Progenitor cell of endocrine pancreas (in vitro differentiated cells): ENCODE data around the gene FLOT1. TPM values are rescaled to one million over a fixed set of nuclear protein-coding genes. Genes with fewer than 3 reads are reported as not detected.

Experiments
- DNase-seq: peaks from one replicate; pipeline ENCODE4 v3.0.0; 2021; ENCODE audit warnings: low spot score; ENCODE audit not compliant: unreplicated experiment
- H3K27ac Mint-ChIP-seq: 2 replicates; pipeline ENCODE4 v1.8.0; 2021; ENCODE audit warnings: mild to moderate bottlenecking, moderate library complexity, mixed read lengths
- H3K27me3 Mint-ChIP-seq: 2 replicates; pipeline ENCODE4 v1.8.0; 2021; ENCODE audit warnings: mixed read lengths
- H3K36me3 Mint-ChIP-seq: 2 replicates; pipeline ENCODE4 v1.8.0; 2022; ENCODE audit warnings: mixed read lengths; ENCODE audit not compliant: insufficient read depth
- H3K4me1 Mint-ChIP-seq: 2 replicates; pipeline ENCODE4 v1.8.0; 2021; ENCODE audit warnings: low read depth, mixed read lengths
- H3K4me3 Mint-ChIP-seq: 2 replicates; pipeline ENCODE4 v1.8.0; 2021; ENCODE audit warnings: low read depth, mild to moderate bottlenecking, moderate library complexity, mixed read lengths
- H3K9me3 Mint-ChIP-seq: 2 replicates; pipeline ENCODE4 v1.8.0; 2021; ENCODE audit warnings: low read depth, mixed read lengths
- total RNA-seq: library from RNA; stranded (reverse); gene quantifications from 2 replicates; pipeline ENCODE4 v1.2.1, GENCODE V29; 2021
- TF ChIP-seq, protein P1 (sequence below): fragments of 200-600 bp; sonication (generic); IDR thresholded peaks from one replicate; pipeline ENCODE4 v1.5.0; 2021; ENCODE audit warnings: antibody characterized with exemption, mild to moderate bottlenecking; ENCODE audit not compliant: unreplicated experiment

The FLOT1 gene
- total RNA-seq, 1 donor from 2014 or later: 115 TPM

DNA sequence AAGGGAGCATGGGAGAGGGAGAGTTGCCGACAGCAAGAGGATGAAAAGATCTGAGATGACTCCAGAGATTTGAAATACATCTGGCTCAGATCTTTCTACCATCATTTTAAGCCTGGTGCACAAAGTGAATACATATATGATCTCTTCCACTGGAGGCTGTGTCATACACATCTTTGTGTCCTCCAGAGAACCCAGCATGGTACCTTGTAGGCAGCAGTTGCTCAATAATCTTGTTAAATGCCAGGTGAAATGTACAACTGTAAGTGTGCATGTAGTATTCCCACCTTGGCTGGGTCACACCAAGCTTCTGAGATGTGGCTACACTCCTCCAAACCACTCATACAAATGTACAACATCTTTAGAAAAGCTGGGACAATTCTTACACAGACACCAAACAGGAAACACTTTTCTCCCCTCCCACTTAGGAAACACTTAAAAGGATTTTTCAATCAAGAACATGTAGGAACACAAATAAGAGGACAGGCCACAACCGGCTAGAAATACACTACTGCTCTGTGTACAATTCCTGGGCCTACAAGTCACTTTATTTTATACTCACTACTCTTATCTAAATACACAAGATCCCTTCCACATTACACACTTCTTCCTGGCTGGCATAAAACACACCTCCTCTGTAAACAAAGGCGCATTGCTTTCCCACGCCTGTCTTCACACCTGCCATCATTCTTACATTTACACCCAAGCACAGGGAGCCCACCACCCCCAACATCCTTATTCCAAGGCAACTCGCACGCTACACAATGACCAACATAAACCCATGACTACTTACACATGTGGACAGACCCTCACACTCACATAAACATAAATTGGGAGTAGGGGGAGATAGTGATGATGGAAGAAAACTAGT lies 5.6 kb upstream of the FLOT1 start:
- Mint-ChIP-seq H3K27ac (peak overlapping the region; percentile 97), H3K4me1 (peaks cover 37% of the 10 kb centered on the region), H3K36me3 (no peaks in the 10 kb centered on the region), H3K4me3 (no peak overlapping the region), H3K27me3 (no peaks in the 10 kb centered on the region), H3K9me3 (no peaks in the 10 kb centered on the region)
- TF ChIP-seq, protein P1, sequence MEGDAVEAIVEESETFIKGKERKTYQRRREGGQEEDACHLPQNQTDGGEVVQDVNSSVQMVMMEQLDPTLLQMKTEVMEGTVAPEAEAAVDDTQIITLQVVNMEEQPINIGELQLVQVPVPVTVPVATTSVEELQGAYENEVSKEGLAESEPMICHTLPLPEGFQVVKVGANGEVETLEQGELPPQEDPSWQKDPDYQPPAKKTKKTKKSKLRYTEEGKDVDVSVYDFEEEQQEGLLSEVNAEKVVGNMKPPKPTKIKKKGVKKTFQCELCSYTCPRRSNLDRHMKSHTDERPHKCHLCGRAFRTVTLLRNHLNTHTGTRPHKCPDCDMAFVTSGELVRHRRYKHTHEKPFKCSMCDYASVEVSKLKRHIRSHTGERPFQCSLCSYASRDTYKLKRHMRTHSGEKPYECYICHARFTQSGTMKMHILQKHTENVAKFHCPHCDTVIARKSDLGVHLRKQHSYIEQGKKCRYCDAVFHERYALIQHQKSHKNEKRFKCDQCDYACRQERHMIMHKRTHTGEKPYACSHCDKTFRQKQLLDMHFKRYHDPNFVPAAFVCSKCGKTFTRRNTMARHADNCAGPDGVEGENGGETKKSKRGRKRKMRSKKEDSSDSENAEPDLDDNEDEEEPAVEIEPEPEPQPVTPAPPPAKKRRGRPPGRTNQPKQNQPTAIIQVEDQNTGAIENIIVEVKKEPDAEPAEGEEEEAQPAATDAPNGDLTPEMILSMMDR: no peak
- no peak for DNase-seq

- Mint-ChIP-seq H3K4me1 (peaks cover 37% of the 10 kb centered on the region), H3K27ac (no peak overlapping the region), H3K4me3 (no peak overlapping the region), H3K9me3 (no peaks in the 10 kb centered on the region), H3K27me3 (no peaks in the 10 kb centered on the region), H3K36me3 (no peaks in the 10 kb centered on the region)
- DNase-seq: no peak
- TF ChIP-seq, protein P1: no peak
Observed at GRCh38 chr6:30747300-30747687, 4.8 kb upstream of the FLOT1 start.

GRCh38 chr6:30744054-30744805 lies 1.7 kb upstream of the FLOT1 start, which contains the start of gene IER3:
IER3 (minus strand) TSS chr6:30744547; CDS start chr6:30744518, 29 bp downstream.
- TF ChIP-seq, protein P1: peak; percentile 70
- Mint-ChIP-seq H3K36me3 (peaks cover 11% of the 10 kb centered on the region), H3K27me3 (no peaks in the 10 kb centered on the region), H3K9me3 (no peaks in the 10 kb centered on the region), H3K4me3 (peak within 1 kb of the TSS; percentile 91), H3K27ac (peak within 1 kb of the TSS; percentile 91), H3K4me1 (peaks cover 37% of the 10 kb centered on the region)
- DNase-seq: peak; percentile 66

GRCh38 chr6:30743099-30744053 lies 889 bp upstream of the FLOT1 start:
- Mint-ChIP-seq H3K27ac (peak overlapping the region; percentile 91), H3K36me3 (peaks cover 12% of the 10 kb centered on the region), H3K9me3 (no peaks in the 10 kb centered on the region), H3K4me1 (peaks cover 29% of the 10 kb centered on the region), H3K4me3 (peak overlapping the region; percentile 91), H3K27me3 (no peaks in the 10 kb centered on the region)
- peak; percentile 12 for DNase-seq
- TF ChIP-seq, protein P1: no peak
